Keratinocyte (primary cell): ENCODE data around the gene GFPT2. TPM values are rescaled to one million over a fixed set of nuclear protein-coding genes. Genes with fewer than 3 reads are reported as not detected.

ENCODE experiments used
- DNase-seq: peaks from one replicate; pipeline ENCODE4 v3.0.0-alpha.2; 2011; ENCODE audit warnings: low read depth, missing footprints, low spot score
- FAIRE-seq: peaks from 2 replicates; lab custom pipeline; 2011; peaks lifted over from hg19 to GRCh38; lab: Jason Lieb, UNC
- H2AFZ ChIP-seq: 2 replicates; pipeline ENCODE4 v1.6.0; 2012; ENCODE audit warnings: low read length, control low read depth, inconsistent platforms; ENCODE audit not compliant: control insufficient read depth
- H3K27ac ChIP-seq: 2 replicates; pipeline ENCODE4 v1.5.1; 2011; ENCODE audit warnings: low read length; ENCODE audit not compliant: control insufficient read depth, insufficient read depth
- H3K27me3 ChIP-seq: 3 replicates; pipeline ENCODE4 v1.6.0; 2011; ENCODE audit warnings: low read length; ENCODE audit not compliant: control insufficient read depth, insufficient read depth; ENCODE audit errors: extremely low read depth
- H3K36me3 ChIP-seq, 2 experiments: 2 replicates in 1 of 2; 3 replicates in 1 of 2; pipeline ENCODE4 v1.5.1; 2011; ENCODE audit warnings: low read length in 2 of 2, mild to moderate bottlenecking in 1 of 2; ENCODE audit not compliant: control insufficient read depth in 2 of 2, insufficient read depth in 2 of 2; ENCODE audit errors: extremely low read depth in 1 of 2
- H3K4me1 ChIP-seq: 3 replicates; pipeline ENCODE4 v1.5.1; 2011; ENCODE audit warnings: low read length; ENCODE audit not compliant: control insufficient read depth, insufficient read depth; ENCODE audit errors: extremely low read depth
- H3K4me2 ChIP-seq: 3 replicates; pipeline ENCODE4 v1.6.0; 2011; ENCODE audit warnings: low read depth, low read length; ENCODE audit not compliant: control insufficient read depth, insufficient read depth; ENCODE audit errors: extremely low read depth
- H3K4me3 ChIP-seq, 3 experiments: fragments of 200-600 bp in 1 of 3; sonication (generic) in 1 of 3; 2 replicates in 2 of 3; 3 replicates in 1 of 3; pipeline ENCODE4 v1.5.1; 2011 to 2016; ENCODE audit warnings: low read length in 3 of 3, mild to moderate bottlenecking in 3 of 3, control low read depth in 2 of 3, inconsistent platforms in 1 of 3, low read depth in 1 of 3, mixed read lengths in 1 of 3, mixed run types in 1 of 3, moderate library complexity in 1 of 3; ENCODE audit not compliant: control insufficient read depth in 2 of 3, insufficient read depth in 2 of 3; ENCODE audit errors: extremely low read depth in 1 of 3
- H3K79me2 ChIP-seq: 2 replicates; pipeline ENCODE4 v1.6.0; 2012; ENCODE audit warnings: low read length; ENCODE audit not compliant: control insufficient read depth, insufficient read depth
- H3K9ac ChIP-seq: 3 replicates; pipeline ENCODE4 v1.6.0; 2011; ENCODE audit warnings: low read length; ENCODE audit not compliant: control insufficient read depth, insufficient read depth; ENCODE audit errors: extremely low read depth
- H3K9me1 ChIP-seq: 3 replicates; pipeline ENCODE4 v1.6.0; 2011; ENCODE audit warnings: low read length; ENCODE audit not compliant: control insufficient read depth, insufficient read depth; ENCODE audit errors: extremely low read depth
- H3K9me3 ChIP-seq: 2 replicates; pipeline ENCODE4 v1.5.1; 2012; ENCODE audit warnings: low read depth, low read length; ENCODE audit not compliant: control insufficient read depth
- H4K20me1 ChIP-seq: 3 replicates; pipeline ENCODE4 v1.6.0; 2011; ENCODE audit warnings: low read length; ENCODE audit not compliant: control insufficient read depth, insufficient read depth; ENCODE audit errors: extremely low read depth
- EZH2 ChIP-seq: IDR thresholded peaks from one replicate; pipeline ENCODE4 v1.6.1; 2012; ENCODE audit warnings: inconsistent platforms, mild to moderate bottlenecking, low read length, moderate library complexity
- dilution Hi-C: fragments of 300-500 bp; cut with MboI; formaldehyde crosslinking; loops from one replicate; pipeline ENCODE4 v1.7.0; 2020; ENCODE audit warnings: low sequenced_read_pairs; ENCODE audit not compliant: extremely low pct_ligation_motif_present
- polyA plus RNA-seq, 5 experiments: library from polyadenylated mRNA; depleted of rRNA in 3 of 5; stranded (reverse) in 3 of 5; stranded (forward) in 1 of 5; unstranded in 1 of 5; fragments of >200 nt; gene quantifications; 1 replicate in 1 of 5; 2 replicates in 3 of 5; 3 replicates in 1 of 5; pipeline versions ENCODE4 v1.2.1 to v1.2.3, GENCODE V29; 2011 to 2012; ENCODE audit warnings: missing spikeins in 2 of 5, low read depth in 1 of 5, low replicate concordance in 1 of 5
- TF ChIP-seq, protein P1 (sequence below), 3 experiments: IDR thresholded peaks in 1 of 3; conservative IDR thresholded peaks in 1 of 3; optimal IDR thresholded peaks in 1 of 3; 2 replicates in 2 of 3; 3 replicates in 1 of 3; pipeline versions ENCODE3 to v1.5.1; 2011; ENCODE audit warnings: low read length in 3 of 3, mild to moderate bottlenecking in 3 of 3, moderate library complexity in 2 of 3, control low read depth in 1 of 3, inconsistent platforms in 1 of 3; ENCODE audit not compliant: insufficient read depth in 2 of 3; ENCODE audit errors: extremely low read depth in 1 of 3

Gene GFPT2
- polyA plus RNA-seq, 1 donor (not counting 4 experiments of a cell fraction or from before 2014, with no cell fraction given): not detected

DNA sequence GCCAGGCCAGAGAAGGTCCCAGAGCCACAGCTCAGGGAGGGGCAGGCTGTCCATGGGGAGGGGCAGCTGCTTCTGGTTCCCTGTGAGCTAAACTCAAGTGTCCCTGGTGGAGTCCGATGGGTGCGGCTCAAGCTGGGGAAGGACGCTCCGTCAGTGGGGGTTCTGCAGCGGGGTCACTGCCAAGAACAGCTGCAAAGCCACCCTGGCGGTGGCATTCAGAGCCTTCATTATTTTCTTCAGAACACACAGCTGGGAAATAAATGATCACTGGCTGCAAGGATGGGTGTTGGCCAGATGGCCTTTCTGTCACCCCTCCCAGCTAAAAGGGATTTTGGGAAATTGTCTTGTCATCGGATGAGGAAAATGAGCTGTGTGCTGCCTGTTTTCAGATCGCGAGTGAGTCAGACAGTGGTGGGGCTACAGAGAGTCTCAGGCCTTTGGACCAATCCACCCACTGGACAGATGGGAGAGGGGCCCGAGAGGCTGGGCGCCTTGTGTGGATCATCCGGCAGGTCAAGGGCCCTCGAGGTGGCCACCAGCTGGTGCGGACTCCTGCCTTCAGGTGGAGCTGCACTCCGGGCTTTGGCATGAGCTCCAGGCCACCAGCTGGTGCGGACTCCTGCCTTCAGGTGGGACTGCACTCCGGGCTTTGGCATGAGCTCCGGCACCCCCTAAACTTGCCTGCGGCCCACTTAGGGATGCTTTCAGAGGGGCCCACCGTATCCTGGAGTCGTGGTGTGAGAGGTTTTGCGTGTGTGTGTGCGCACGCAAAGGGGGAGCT lies 17.9 kb upstream of the GFPT2 start:
- no peak overlapping the region for H3K4me2 ChIP-seq
- no peaks in the 10 kb centered on the region for H3K36me3 ChIP-seq
- no peaks in the 10 kb centered on the region for H3K9me1 ChIP-seq
- H3K9ac ChIP-seq: no peak overlapping the region
- dilution Hi-C loops: no loop called here
- H3K9me3 ChIP-seq: no peaks in the 10 kb centered on the region
- FAIRE-seq: no peak
- no peaks in the 10 kb centered on the region for H3K79me2 ChIP-seq
- DNase-seq: no peak
- H2AFZ ChIP-seq: no peak overlapping the region
- no peak overlapping the region for H3K4me3 ChIP-seq
- H3K4me1 ChIP-seq: no peaks in the 10 kb centered on the region
- H4K20me1 ChIP-seq: no peaks in the 10 kb centered on the region
- no peak overlapping the region for H3K27ac ChIP-seq
- TF ChIP-seq EZH2: no peak
- TF ChIP-seq, protein P1, sequence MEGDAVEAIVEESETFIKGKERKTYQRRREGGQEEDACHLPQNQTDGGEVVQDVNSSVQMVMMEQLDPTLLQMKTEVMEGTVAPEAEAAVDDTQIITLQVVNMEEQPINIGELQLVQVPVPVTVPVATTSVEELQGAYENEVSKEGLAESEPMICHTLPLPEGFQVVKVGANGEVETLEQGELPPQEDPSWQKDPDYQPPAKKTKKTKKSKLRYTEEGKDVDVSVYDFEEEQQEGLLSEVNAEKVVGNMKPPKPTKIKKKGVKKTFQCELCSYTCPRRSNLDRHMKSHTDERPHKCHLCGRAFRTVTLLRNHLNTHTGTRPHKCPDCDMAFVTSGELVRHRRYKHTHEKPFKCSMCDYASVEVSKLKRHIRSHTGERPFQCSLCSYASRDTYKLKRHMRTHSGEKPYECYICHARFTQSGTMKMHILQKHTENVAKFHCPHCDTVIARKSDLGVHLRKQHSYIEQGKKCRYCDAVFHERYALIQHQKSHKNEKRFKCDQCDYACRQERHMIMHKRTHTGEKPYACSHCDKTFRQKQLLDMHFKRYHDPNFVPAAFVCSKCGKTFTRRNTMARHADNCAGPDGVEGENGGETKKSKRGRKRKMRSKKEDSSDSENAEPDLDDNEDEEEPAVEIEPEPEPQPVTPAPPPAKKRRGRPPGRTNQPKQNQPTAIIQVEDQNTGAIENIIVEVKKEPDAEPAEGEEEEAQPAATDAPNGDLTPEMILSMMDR (optimal IDR thresholded peaks at IDR 0.05 in 1 of 3, IDR thresholded peaks at IDR 0.05 in 1 of 3, conservative IDR thresholded peaks at IDR 0.05 in 1 of 3; ENCODE audit: extremely low read depth in 1 of 3, insufficient read depth in 2 of 3, low read length in 3 of 3): no peak
- no peaks in the 10 kb centered on the region for H3K27me3 ChIP-seq

DNA sequence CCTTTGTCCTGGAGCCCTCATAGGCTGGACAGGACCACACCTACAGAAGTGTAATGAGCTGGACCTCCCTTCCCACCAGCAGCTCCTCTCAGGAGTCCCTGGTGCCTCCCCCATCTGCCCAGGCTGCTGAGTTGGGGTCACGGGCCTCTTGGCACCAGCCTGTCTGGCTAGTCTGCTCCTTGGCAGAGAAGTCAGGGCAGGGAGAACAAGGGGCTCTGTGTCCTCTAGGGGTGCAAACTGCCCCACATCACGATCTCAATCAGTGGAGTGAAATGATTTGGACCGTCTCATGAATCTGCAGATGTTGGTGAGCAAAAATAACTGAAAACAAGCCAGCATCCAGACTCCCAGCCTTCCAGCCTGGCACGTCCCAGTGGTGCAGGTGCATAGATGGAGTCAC lies 14.9 kb upstream of the GFPT2 start:
- TF ChIP-seq EZH2: no peak
- TF ChIP-seq, protein P1 (optimal IDR thresholded peaks at IDR 0.05 in 1 of 3, IDR thresholded peaks at IDR 0.05 in 1 of 3, conservative IDR thresholded peaks at IDR 0.05 in 1 of 3; ENCODE audit: extremely low read depth in 1 of 3, insufficient read depth in 2 of 3, low read length in 3 of 3): no peak
- no peaks in the 10 kb centered on the region for H3K79me2 ChIP-seq
- H3K27ac ChIP-seq: no peak overlapping the region
- H3K9me1 ChIP-seq: no peaks in the 10 kb centered on the region
- DNase-seq: no peak
- no peaks in the 10 kb centered on the region for H3K9me3 ChIP-seq
- H3K4me2 ChIP-seq: no peak overlapping the region
- no peak overlapping the region for H3K4me3 ChIP-seq
- no peaks in the 10 kb centered on the region for H3K4me1 ChIP-seq
- H3K27me3 ChIP-seq: no peaks in the 10 kb centered on the region
- dilution Hi-C loops: no loop called here
- no peak overlapping the region for H3K9ac ChIP-seq
- H4K20me1 ChIP-seq: no peaks in the 10 kb centered on the region
- no peak overlapping the region for H2AFZ ChIP-seq
- no peak for FAIRE-seq
- no peaks in the 10 kb centered on the region for H3K36me3 ChIP-seq
